Skeletal muscle tissue (tissue), 5 donors: Measurements from ENCODE around the gene EMD. TPM values are rescaled to one million over a fixed set of nuclear protein-coding genes. Genes with fewer than 3 reads are reported as not detected.
A peak's percentile ranks its signal among the peaks of the same experiment; 100 is the strongest.

Source experiments
- H3K27ac ChIP-seq: one replicate; pipeline ENCODE4 v1.7.0; 2013; ENCODE audit warnings: mild to moderate bottlenecking, low read depth, low read length, inconsistent platforms
- H3K27me3 ChIP-seq, 3 donors: one replicate each; pipeline ENCODE4 v1.7.0; 2013; ENCODE audit warnings: low read length in 3 of 3; ENCODE audit not compliant: control insufficient read depth in 3 of 3, insufficient read depth in 3 of 3
- H3K36me3 ChIP-seq, 3 donors: one replicate each; pipeline ENCODE4 v1.7.0; 2013; ENCODE audit warnings: low read length in 3 of 3; ENCODE audit not compliant: control insufficient read depth in 3 of 3, insufficient read depth in 3 of 3
- H3K4me1 ChIP-seq, 3 donors: one replicate each; pipeline ENCODE4 v1.7.0; 2013; ENCODE audit warnings: low read length in 3 of 3, mild to moderate bottlenecking in 3 of 3; ENCODE audit not compliant: control insufficient read depth in 3 of 3, insufficient read depth in 3 of 3
- H3K4me3 ChIP-seq, 3 donors: one replicate each; pipeline ENCODE4 v1.7.0; 2013; ENCODE audit warnings: low read length in 3 of 3
- H3K9ac ChIP-seq, 3 donors: one replicate each; pipeline ENCODE4 v1.7.0; 2013; ENCODE audit warnings: low read length in 3 of 3, mild to moderate bottlenecking in 3 of 3, moderate library complexity in 2 of 3, low read depth in 1 of 3
- H3K9me3 ChIP-seq, 3 donors: one replicate each; pipeline ENCODE4 v1.7.0; 2013; ENCODE audit warnings: low read length in 3 of 3; ENCODE audit not compliant: control insufficient read depth in 3 of 3
- small RNA-seq: library from RNA; depleted of rRNA; stranded (forward); fragments of <200 nt; gene quantifications from one replicate; pipeline ENCODE3, GENCODE V24; 2014
- total RNA-seq: library from RNA; depleted of rRNA; stranded (reverse); fragments of >200 nt; gene quantifications from one replicate; pipeline ENCODE4 v1.2.3, GENCODE V29; 2014
- donor health status: Osteomylitis.

The EMD gene
- total RNA-seq, 1 donor from 2014 or later, result 10.4 TPM

GRCh38 chrX:154430479-154430878 is 51.4 kb downstream of the EMD start:
- Histone ChIP-seq H3K27me3 (no peaks in the 10 kb centered on the region), H3K9ac (no peak overlapping the region), H3K4me1 (peaks cover 14 to 15% (median 15%) of the 10 kb centered on the region in 3 donors), H3K4me3 (no peak overlapping the region), H3K9me3 (no peaks in the 10 kb centered on the region), H3K27ac (peak overlapping the region; percentile 19), H3K36me3 (peaks cover 21 to 27% (median 26%) of the 10 kb centered on the region in 3 donors)

- Histone ChIP-seq H3K4me1 (peaks cover 14 to 15% (median 15%) of the 10 kb centered on the region in 3 donors), H3K9me3 (no peaks in the 10 kb centered on the region), H3K27ac (peak overlapping the region; percentile 19), H3K36me3 (peaks cover 23 to 30% (median 26%) of the 10 kb centered on the region in 3 donors), H3K27me3 (no peaks in the 10 kb centered on the region), H3K9ac (no peak overlapping the region), H3K4me3 (no peak overlapping the region)
These were observed 51.8 kb downstream of the EMD start for GRCh38 chrX:154430916-154431315.

Small RNA genes lying within 50 kb of the gene (small RNA-seq; reads per million reads assigned to genes)
- gene SNORA70, result not detected

Other genes starting within 250 kb of the EMD start
- gene OPN1LW, start 235.1 kb upstream of the EMD start, total RNA-seq, result not detected
- not detected for gene OPN1MW, start 196.7 kb upstream of the EMD start, total RNA-seq
- not detected for gene OPN1MW2, start 159.5 kb upstream of the EMD start, total RNA-seq
- gene OPN1MW3, start 121.7 kb upstream of the EMD start, total RNA-seq, result not detected
- gene TEX28, start 84.2 kb upstream of the EMD start, total RNA-seq, result not detected
- 0.52 TPM for gene TKTL1, start 83.5 kb upstream of the EMD start, total RNA-seq
- 331 TPM for gene FLNA, start 4.7 kb upstream of the EMD start, total RNA-seq
- 4,963 TPM for gene RPL10, start 19.1 kb downstream of the EMD start, total RNA-seq
- gene DNASE1L1, start 30.0 kb downstream of the EMD start, total RNA-seq, result 47.0 TPM
- 7.3 TPM for gene TAFAZZIN, start 32.2 kb downstream of the EMD start, total RNA-seq
- gene ATP6AP1, start 49.4 kb downstream of the EMD start, total RNA-seq, result 24.5 TPM
- gene GDI1, start 57.9 kb downstream of the EMD start, total RNA-seq, result 35.5 TPM
- gene FAM50A, start 64.8 kb downstream of the EMD start, total RNA-seq, result 16.7 TPM
- 9.9 TPM for gene PLXNA3, start 79.0 kb downstream of the EMD start, total RNA-seq
- 12.0 TPM for gene LAGE3, start 100.0 kb downstream of the EMD start, total RNA-seq
- gene UBL4A, start 107.3 kb downstream of the EMD start, total RNA-seq, result 35.0 TPM
- gene SLC10A3, start 111.3 kb downstream of the EMD start, total RNA-seq, result 3.1 TPM
- 15.7 TPM for gene FAM3A, start 136.9 kb downstream of the EMD start, total RNA-seq
- 10.4 TPM for gene G6PD, start 167.6 kb downstream of the EMD start, total RNA-seq
- 6.8 TPM for gene IKBKG, start 168.3 kb downstream of the EMD start, total RNA-seq
- not detected for gene CTAG1A, start 205.8 kb downstream of the EMD start, total RNA-seq
- not detected for gene CTAG1B, start 240.0 kb downstream of the EMD start, total RNA-seq